H1 (cell line): ENCODE data around the gene LTA4H. TPM values are rescaled to one million over a fixed set of nuclear protein-coding genes. Genes with fewer than 3 reads are reported as not detected.

Experiments
- CTCF ChIA-PET: fragments of 300-600 bp; sonication (Branson Sonifier 250); formaldehyde crosslinking; loops from one replicate; lab custom pipeline; 2021; ENCODE audit not compliant: partially characterized antibody; lab: Charles Lee
- POLR2A ChIA-PET: fragments of 300-600 bp; sonication (Branson Sonifier 250); formaldehyde crosslinking; loops from one replicate; lab custom pipeline; 2021; ENCODE audit warnings: inconsistent platforms; ENCODE audit not compliant: partially characterized antibody; lab: Charles Lee
- DNase-seq, 2 experiments: peaks; one replicate each; pipeline versions ENCODE4 v3.0.0 to v3.0.0-alpha.2; 2010 to 2022; ENCODE audit warnings: low spot score in 2 of 2, low read depth in 1 of 2, mixed read lengths in 1 of 2
- FAIRE-seq: peaks from 2 replicates; lab custom pipeline; 2011; peaks lifted over from hg19 to GRCh38; lab: Jason Lieb, UNC
- H2AFZ ChIP-seq: 2 replicates; pipeline ENCODE4 v1.8.1; 2012; ENCODE audit warnings: low read length, inconsistent platforms
- H2AK5ac ChIP-seq: 2 replicates; pipeline ENCODE4 v1.6.1; 2013; ENCODE audit warnings: low read depth, low read length
- H2BK120ac ChIP-seq: replicated peaks from 2 replicates; pipeline ENCODE3; 2013; ENCODE audit warnings: low read depth, low read length, inconsistent platforms
- H2BK12ac ChIP-seq: 2 replicates; pipeline ENCODE4 v1.6.1; 2013; ENCODE audit warnings: low read depth, low read length
- H2BK15ac ChIP-seq: 2 replicates; pipeline ENCODE4 v1.6.1; 2013; ENCODE audit warnings: low read length
- H2BK20ac ChIP-seq: 2 replicates; pipeline ENCODE4 v1.6.1; 2013; ENCODE audit warnings: low read length
- H2BK5ac ChIP-seq: 2 replicates; pipeline ENCODE4 v1.6.1; 2013; ENCODE audit warnings: low read depth, low read length
- H3K14ac ChIP-seq: 2 replicates; pipeline ENCODE4 v1.6.1; 2013; ENCODE audit warnings: inconsistent platforms; ENCODE audit not compliant: insufficient read length
- H3K18ac ChIP-seq: 2 replicates; pipeline ENCODE4 v1.6.1; 2013; ENCODE audit warnings: low read length; ENCODE audit errors: extremely low read depth
- H3K23ac ChIP-seq: 2 replicates; pipeline ENCODE4 v1.6.1; 2013; ENCODE audit warnings: inconsistent platforms; ENCODE audit not compliant: insufficient read length
- H3K23me2 ChIP-seq: 2 replicates; pipeline ENCODE4 v1.6.1; 2013; ENCODE audit warnings: low read depth, low read length
- H3K27ac ChIP-seq: 2 replicates; pipeline ENCODE4 v1.6.1; 2011; ENCODE audit warnings: low read depth, low read length, inconsistent platforms
- H3K27me3 ChIP-seq, 4 experiments: replicated peaks in 1 of 4; 1 replicate in 1 of 4; 2 replicates in 3 of 4; pipeline versions ENCODE4 v1.6.1 to v1.8.1; 2011 to 2013; ENCODE audit warnings: low read length in 3 of 4, mild to moderate bottlenecking in 3 of 4, inconsistent platforms in 2 of 4, mixed read lengths in 2 of 4, moderate library complexity in 1 of 4; ENCODE audit not compliant: control insufficient read depth in 3 of 4, insufficient read depth in 3 of 4; ENCODE audit errors: extremely low read depth in 1 of 4
- H3K36me3 ChIP-seq, 4 experiments: 2 replicates each; pipeline versions ENCODE4 v1.6.1 to v1.8.1; 2011 to 2013; ENCODE audit warnings: mild to moderate bottlenecking in 4 of 4, low read length in 3 of 4, moderate library complexity in 2 of 4, control low read depth in 1 of 4, inconsistent platforms in 1 of 4; ENCODE audit not compliant: insufficient read depth in 4 of 4, control insufficient read depth in 2 of 4
- H3K4ac ChIP-seq: replicated peaks from 2 replicates; pipeline ENCODE3; 2013; ENCODE audit warnings: low read length, low read depth, mixed read lengths, inconsistent platforms; ENCODE audit not compliant: insufficient read length
- H3K4me1 ChIP-seq, 4 experiments: replicated peaks in 1 of 4; 1 replicate in 1 of 4; 2 replicates in 3 of 4; pipeline versions ENCODE4 v1.6.1 to v1.8.1; 2011 to 2013; ENCODE audit warnings: low read length in 3 of 4, inconsistent platforms in 2 of 4, mixed read lengths in 1 of 4; ENCODE audit not compliant: insufficient read depth in 4 of 4, control insufficient read depth in 3 of 4
- H3K4me2 ChIP-seq, 2 experiments: 2 replicates each; pipeline versions ENCODE4 v1.6.1 to v1.8.1; 2011 to 2013; ENCODE audit warnings: low read depth in 2 of 2, low read length in 2 of 2, control low read depth in 1 of 2, inconsistent platforms in 1 of 2, mild to moderate bottlenecking in 1 of 2; ENCODE audit not compliant: insufficient read depth in 1 of 2
- H3K4me3 ChIP-seq, 4 experiments: fragments of 200-600, 300-600 bp in 1 of 4; sonication (generic), shearing (Covaris generic), sonication (Bioruptor Twin) in 1 of 4; 2 replicates each; pipeline versions ENCODE4 v1.5.1 to v1.8.1; 2011 to 2016; ENCODE audit warnings: low read length in 4 of 4, low read depth in 3 of 4, control low read depth in 2 of 4, inconsistent platforms in 2 of 4, mild to moderate bottlenecking in 2 of 4, mixed read lengths in 1 of 4, moderate library complexity in 1 of 4; ENCODE audit not compliant: insufficient read depth in 2 of 4; ENCODE audit errors: extremely low read depth in 1 of 4
- H3K56ac ChIP-seq: replicated peaks from 2 replicates; pipeline ENCODE3; 2013; ENCODE audit warnings: low read depth, mild to moderate bottlenecking, mixed read lengths, low read length, inconsistent platforms; ENCODE audit not compliant: insufficient read length
- H3K79me1 ChIP-seq: 2 replicates; pipeline ENCODE4 v1.6.1; 2013; ENCODE audit warnings: low read depth, low read length, control low read depth
- H3K79me2 ChIP-seq, 2 experiments: 2 replicates each; pipeline versions ENCODE4 v1.6.1 to v1.8.1; 2012 to 2013; ENCODE audit warnings: low read length in 2 of 2, mild to moderate bottlenecking in 2 of 2, inconsistent platforms in 1 of 2; ENCODE audit not compliant: insufficient read depth in 2 of 2, control insufficient read depth in 1 of 2
- H3K9ac ChIP-seq, 4 experiments: replicated peaks in 1 of 4; 1 replicate in 1 of 4; 2 replicates in 3 of 4; pipeline versions ENCODE4 v1.6.1 to v1.8.1; 2011 to 2013; ENCODE audit warnings: low read depth in 3 of 4, low read length in 3 of 4, control low read depth in 2 of 4, mild to moderate bottlenecking in 2 of 4, moderate library complexity in 2 of 4, inconsistent platforms in 1 of 4; ENCODE audit errors: extremely low read depth in 1 of 4
- H3K9me3 ChIP-seq, 2 experiments: 2 replicates each; pipeline versions ENCODE4 v1.6.1 to v1.8.1; 2012 to 2013; ENCODE audit warnings: mild to moderate bottlenecking in 2 of 2, moderate library complexity in 2 of 2, control low read depth in 1 of 2, inconsistent platforms in 1 of 2, low read depth in 1 of 2, low read length in 1 of 2, mixed read lengths in 1 of 2; ENCODE audit not compliant: insufficient read depth in 2 of 2
- H4K20me1 ChIP-seq, 2 experiments: replicated peaks in 1 of 2; 2 replicates each; pipeline versions ENCODE3 to v1.8.1; 2011 to 2013; ENCODE audit warnings: inconsistent platforms in 2 of 2, low read length in 2 of 2, mild to moderate bottlenecking in 1 of 2; ENCODE audit not compliant: insufficient read depth in 2 of 2, control insufficient read depth in 1 of 2
- H4K5ac ChIP-seq: 2 replicates; pipeline ENCODE4 v1.6.1; 2013; ENCODE audit warnings: low read length, low read depth, mixed read lengths, inconsistent platforms; ENCODE audit not compliant: insufficient read length
- H4K8ac ChIP-seq: 2 replicates; pipeline ENCODE4 v1.8.0; 2013; ENCODE audit warnings: mild to moderate bottlenecking, moderate library complexity, low read length, inconsistent platforms; ENCODE audit not compliant: insufficient read depth; ENCODE audit errors: extremely low read depth
- H4K91ac ChIP-seq: replicated peaks from 2 replicates; pipeline ENCODE3; 2013; ENCODE audit warnings: low read length, mixed read lengths, inconsistent platforms; ENCODE audit not compliant: insufficient read length
- CBX5 ChIP-seq: fragments of 300-800, 300-1000 bp; sonication (generic); IDR thresholded peaks from 2 replicates; pipeline ENCODE4 v1.7.1; 2016; ENCODE audit warnings: antibody characterized with exemption, low read length, low read depth
- EZH2 ChIP-seq: fragments of 200-600 bp; sonication (generic); IDR thresholded peaks from 2 replicates; pipeline ENCODE4 v1.7.1; 2012; ENCODE audit warnings: low read depth, mild to moderate bottlenecking, moderate library complexity, low read length, inconsistent platforms; ENCODE audit not compliant: severe bottlenecking
- KDM1A ChIP-seq: fragments of 200-600, 300-600 bp; sonication (generic); IDR thresholded peaks from 2 replicates; pipeline ENCODE4 v1.7.1; 2016; ENCODE audit warnings: mild to moderate bottlenecking, low read length, borderline replicate concordance
- SRF ChIP-seq: IDR thresholded peaks from 2 replicates; pipeline ENCODE4 v1.6.1; 2011; ENCODE audit warnings: mild to moderate bottlenecking, low read depth, low read length, moderate library complexity
- YY1 ChIP-seq: IDR thresholded peaks from 2 replicates; pipeline ENCODE4 v1.6.1; 2011; ENCODE audit warnings: low read depth, mild to moderate bottlenecking, low read length
- WGBS, 2 experiments: shearing (Covaris generic) in 1 of 2; methylation state at CpG; one replicate each; pipeline versions ENCODE4 v1.1.6 to v1.1.7; 2013 to 2015; ENCODE audit warnings: low lambda C conversion rate in 2 of 2, mixed read lengths in 2 of 2, inconsistent platforms in 1 of 2, low coverage in 1 of 2, missing lambda C conversion rate in 1 of 2; ENCODE audit not compliant: insufficient replicate concordance in 2 of 2, insufficient coverage in 1 of 2, insufficient read length in 1 of 2; ENCODE audit errors: extremely low coverage in 1 of 2, missing lambda C conversion rate in 1 of 2; 5-methylcytosine and 5-hydroxymethylcytosine counted together
- polyA plus RNA-seq, 7 experiments: library from polyadenylated mRNA; depleted of rRNA in 3 of 7; stranded (reverse) in 5 of 7; unstranded in 2 of 7; fragments of >200 nt in 5 of 7; fragments of 200-250 nt in 2 of 7; gene quantifications; 1 replicate in 5 of 7; 2 replicates in 1 of 7; 4 replicates in 1 of 7; pipeline versions ENCODE4 v1.2.1 to v1.2.3, GENCODE V29; 2011 to 2013; ENCODE audit warnings: missing spikeins in 2 of 7, mixed read lengths in 2 of 7
- total RNA-seq: library from RNA; stranded (reverse); fragmentation: NEBNext Ultra II Directional; extraction: Animal tissue kit (Norgen Biotek cat#: 25700); gene quantifications from 2 replicates; pipeline ENCODE4 v1.2.1, GENCODE V29; 2021

Gene LTA4H
- total and polyA plus RNA-seq, 2 of the 8 experiments (the other 6 are each of a cell fraction or from before 2014, with no cell fraction given), result 106 to 167 TPM

DNA sequence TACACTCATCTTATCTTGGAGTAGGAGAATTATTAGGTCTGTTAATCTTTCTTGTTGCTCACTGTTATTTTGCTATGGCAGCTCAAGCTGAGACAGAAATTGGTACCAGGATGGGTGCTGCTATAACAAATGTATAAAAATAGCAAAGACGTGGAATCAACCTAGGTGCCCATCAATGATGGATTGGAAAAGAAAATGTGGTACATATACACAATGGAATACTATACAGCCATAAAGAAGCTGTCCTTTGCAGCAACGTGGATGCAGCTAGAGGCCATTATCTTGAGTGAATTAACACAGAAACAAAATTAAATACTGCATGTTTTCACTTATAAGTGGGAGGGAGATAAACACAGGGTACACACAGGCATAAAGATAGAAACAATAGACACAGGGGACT is 14.8 kb upstream of the LTA4H start:
- Histone ChIP-seq H3K36me3 (no peaks in the 10 kb centered on the region), H3K9ac (no peak overlapping the region), H3K14ac (no peak overlapping the region), H4K20me1 (no peaks in the 10 kb centered on the region), H3K56ac (no peak overlapping the region), H3K27ac (no peak overlapping the region), H3K23me2 (no peaks in the 10 kb centered on the region), H2AK5ac (no peak overlapping the region), H3K4me2 (no peak overlapping the region), H3K79me1 (no peaks in the 10 kb centered on the region), H3K4me3 (no peak overlapping the region), H3K4me1 (no peaks in the 10 kb centered on the region), H2BK20ac (no peak overlapping the region), H4K91ac (no peak overlapping the region), H2BK15ac (no peak overlapping the region), H2BK120ac (no peak overlapping the region), H2AFZ (no peak overlapping the region), H3K79me2 (no peaks in the 10 kb centered on the region), H3K23ac (no peak overlapping the region), H3K4ac (no peak overlapping the region), H3K9me3 (no peaks in the 10 kb centered on the region), H2BK12ac (no peak overlapping the region), H3K27me3 (no peaks in the 10 kb centered on the region), H2BK5ac (no peak overlapping the region), H4K5ac (no peak overlapping the region), H3K18ac (no peak overlapping the region), H4K8ac (no peak overlapping the region)
- ChIA-PET CTCF (no interaction called here), POLR2A (no interaction called here)
- TF ChIP-seq YY1 (no peak), EZH2 (no peak), SRF (no peak), KDM1A (no peak), CBX5 (no peak)
- FAIRE-seq (no peak), DNase-seq (no peak)
- 75% methylated on average over 2 of the region's 2 CpGs; no CpG with 5 or more reads in 1 of the 2 experiments for WGBS, 2 experiments
